GM12891 (cell line): Measurements from ENCODE around the gene ZNF407.

Experiments
- POLR2A ChIP-seq: IDR thresholded peaks from 2 replicates; pipeline ENCODE4 v1.6.1; 2011; ENCODE audit warnings: low read depth, low read length, control low read depth
- POLR2AphosphoS5 ChIP-seq: IDR thresholded peaks from 2 replicates; pipeline ENCODE4 v1.6.1; 2011; ENCODE audit warnings: low read depth, low read length, control low read depth

DNA sequence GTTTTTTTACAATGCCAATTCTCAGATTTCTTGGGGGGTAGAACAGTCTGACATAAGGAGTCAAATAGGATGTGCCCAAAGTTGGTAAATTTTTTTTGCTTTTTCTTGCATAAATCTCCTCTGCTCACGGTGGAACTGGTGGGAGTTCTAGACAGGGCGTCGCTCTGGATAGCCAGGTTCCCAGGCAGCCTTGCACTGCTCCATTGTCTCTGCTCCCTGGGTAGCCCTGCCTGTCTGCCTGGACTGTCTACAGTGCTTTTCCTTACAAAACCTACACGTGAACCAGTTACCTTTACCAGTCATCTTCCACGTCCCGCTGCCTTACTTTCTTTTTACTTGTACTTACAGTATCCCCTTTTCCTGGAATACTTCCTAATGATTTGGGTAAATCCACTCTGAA is 117.1 kb downstream of the ZNF407 start:
- TF ChIP-seq POLR2A (no peak), POLR2AphosphoS5 (no peak)
